Measurements from ENCODE around the gene DDX60.
"Not testable (repeated sequence)": the region's sequence is repeated elsewhere in the genome, so short reads cannot be mapped to it uniquely, and the experiment has no call there.

Gene DDX60

GRCh38 chr4:168319486-168320019 lies 1.0 kb upstream of the DDX60 start:
- H3K9me3 ChIP-seq: no peaks in the 10 kb centered on the region
- no peaks in the 10 kb centered on the region for H3K36me3 ChIP-seq (replicated peaks)
- no peak for DNase-seq (ENCODE audit: low spot score in 2 of 2)
- in situ Hi-C loops (cut with MboI; ENCODE audit: low sequenced_read_pairs): no loop called here
- no peaks in the 10 kb centered on the region for H3K27me3 ChIP-seq (ENCODE audit: low read depth)
- no peak overlapping the region for H3K4me3 ChIP-seq
- peaks cover 4% of the 10 kb centered on the region; the same call in 1 of the 2 replicates for H3K4me1 ChIP-seq

DNA sequence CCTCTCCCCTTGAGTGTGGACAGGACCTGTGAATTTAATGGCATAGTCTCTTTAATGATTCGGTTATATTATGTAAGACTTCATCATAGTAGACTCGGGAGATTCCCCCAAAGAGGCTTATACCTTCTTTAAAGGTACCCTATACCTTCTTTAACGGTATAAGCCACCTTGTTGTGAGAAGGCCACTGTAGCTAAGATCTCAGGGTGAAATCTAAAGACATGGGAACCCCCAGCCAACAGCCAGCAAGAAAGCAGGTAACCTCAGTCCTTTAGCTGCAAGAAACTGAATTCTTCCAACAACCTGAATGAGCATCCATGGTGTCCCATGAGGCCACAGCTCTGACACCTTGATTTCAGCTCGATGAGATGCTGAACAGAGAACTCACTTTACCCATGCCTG lies 931 bp downstream of the DDX60 start:
- no peak for DNase-seq (ENCODE audit: low spot score in 2 of 2)
- Histone ChIP-seq H3K36me3 (replicated peaks) (no peaks in the 10 kb centered on the region), H3K4me3 (no peak overlapping the region), H3K27me3 (ENCODE audit: low read depth) (no peaks in the 10 kb centered on the region), H3K9me3 (no peaks in the 10 kb centered on the region), H3K4me1 (peaks cover 4% of the 10 kb centered on the region; the same call in 1 of the 2 replicates)
- in situ Hi-C loops (cut with MboI; ENCODE audit: low sequenced_read_pairs): no loop called here

- no peak for DNase-seq (ENCODE audit: low spot score in 2 of 2)
- Histone ChIP-seq H3K9me3 (no peaks in the 10 kb centered on the region), H3K4me1 (no peaks in the 10 kb centered on the region), H3K36me3 (replicated peaks) (no peaks in the 10 kb centered on the region), H3K27me3 (ENCODE audit: low read depth) (no peaks in the 10 kb centered on the region), H3K4me3 (no peak overlapping the region)
- in situ Hi-C loops (cut with MboI; ENCODE audit: low sequenced_read_pairs): no loop called here
Measured at GRCh38 chr4:168309781-168310180, 8.8 kb downstream of the DDX60 start.

DNA sequence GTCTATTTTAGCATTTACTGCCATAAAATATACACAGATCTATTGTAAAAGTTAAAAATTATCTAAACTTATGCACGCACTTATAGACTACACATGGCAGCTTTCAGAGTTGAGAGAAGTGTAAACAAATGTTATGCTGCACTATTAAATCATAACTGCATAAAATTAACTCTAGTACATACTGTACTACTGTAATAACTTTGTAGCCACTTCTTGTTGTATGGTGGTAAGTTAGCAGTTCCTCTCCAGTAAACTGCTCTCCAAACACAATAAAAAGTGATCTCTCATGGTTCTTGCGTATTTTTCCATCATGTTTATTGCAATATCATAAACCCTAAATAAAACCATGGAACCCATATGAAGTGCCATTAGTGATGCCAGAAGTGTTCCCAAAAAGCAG lies 9.6 kb downstream of the DDX60 start:
- Histone ChIP-seq H3K36me3 (replicated peaks) (no peaks in the 10 kb centered on the region), H3K27me3 (ENCODE audit: low read depth) (no peaks in the 10 kb centered on the region), H3K4me3 (no peak overlapping the region), H3K4me1 (no peaks in the 10 kb centered on the region), H3K9me3 (no peaks in the 10 kb centered on the region)
- no peak for DNase-seq (ENCODE audit: low spot score in 2 of 2)
- in situ Hi-C loops (cut with MboI; ENCODE audit: low sequenced_read_pairs): no loop called here

GRCh38 chr4:168306476-168306875 lies 12.1 kb downstream of the DDX60 start:
- H3K27me3 ChIP-seq (ENCODE audit: low read depth): no peaks in the 10 kb centered on the region
- H3K4me3 ChIP-seq: no peak overlapping the region
- H3K9me3 ChIP-seq: no peaks in the 10 kb centered on the region
- no peaks in the 10 kb centered on the region for H3K4me1 ChIP-seq
- in situ Hi-C loops (cut with MboI; ENCODE audit: low sequenced_read_pairs): no loop called here
- no peak for DNase-seq (ENCODE audit: low spot score in 2 of 2)
- no peaks in the 10 kb centered on the region for H3K36me3 ChIP-seq (replicated peaks)

DNA sequence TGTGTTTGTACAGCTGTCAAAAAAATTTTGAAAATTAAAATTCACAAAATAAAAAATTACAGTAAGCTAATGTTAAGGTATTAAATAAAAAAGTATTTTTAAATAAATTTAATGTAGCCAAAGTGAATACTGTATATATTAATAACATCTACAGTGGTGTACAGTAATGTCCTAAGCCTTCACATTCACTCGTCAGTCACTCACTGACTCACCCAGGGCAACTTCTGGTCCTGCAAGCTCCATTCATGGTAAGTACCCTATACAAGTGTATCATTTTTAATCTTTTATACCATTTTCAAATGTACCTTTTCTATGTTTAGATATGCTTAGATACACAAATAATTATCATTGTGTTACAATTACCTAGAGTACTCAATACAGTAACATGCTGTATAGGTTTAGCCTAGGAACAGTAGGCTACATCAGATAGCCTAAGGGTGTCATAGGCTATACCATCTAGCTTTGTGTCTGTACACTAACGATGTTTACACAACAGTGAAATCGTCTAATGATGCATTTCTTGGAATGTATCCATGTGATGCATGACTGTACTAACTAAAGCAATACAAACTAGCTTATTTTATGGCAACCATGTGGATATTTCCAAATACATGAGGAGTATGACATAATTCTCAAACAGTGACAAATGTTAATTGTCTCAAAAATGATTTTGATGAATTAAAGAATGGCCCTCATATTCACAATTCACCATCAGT lies 13.7 kb downstream of the DDX60 start:
- Histone ChIP-seq H3K36me3 (replicated peaks) (no peaks in the 10 kb centered on the region), H3K4me1 (no peaks in the 10 kb centered on the region), H3K4me3 (no peak overlapping the region), H3K27me3 (ENCODE audit: low read depth) (no peaks in the 10 kb centered on the region), H3K9me3 (no peaks in the 10 kb centered on the region)
- no peak for DNase-seq (ENCODE audit: low spot score in 2 of 2)
- in situ Hi-C loops (cut with MboI; ENCODE audit: low sequenced_read_pairs): no loop called here

DNA sequence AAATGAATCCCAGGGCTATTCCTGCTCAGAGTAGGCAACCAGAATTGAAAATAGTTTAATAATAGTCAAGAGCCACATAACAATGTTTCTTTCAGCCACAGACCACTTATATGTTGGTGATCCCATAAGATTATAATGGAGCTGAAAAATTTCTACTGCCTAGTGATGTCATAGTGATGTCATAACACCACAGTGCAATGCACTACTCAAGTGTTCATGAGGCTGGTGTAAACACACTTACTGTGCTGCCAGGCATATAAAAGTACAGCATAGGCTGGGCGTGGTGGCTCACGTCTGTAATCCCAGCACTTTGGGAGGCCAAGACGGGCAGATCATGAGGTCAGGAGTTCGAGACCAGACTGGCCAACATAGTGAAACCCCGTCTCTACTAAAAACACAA lies 15.1 kb downstream of the DDX60 start:
- H3K4me3 ChIP-seq; H3K36me3 ChIP-seq (replicated peaks); H3K27me3 ChIP-seq (ENCODE audit: low read depth); H3K4me1 ChIP-seq; H3K9me3 ChIP-seq; DNase-seq (ENCODE audit: low spot score in 2 of 2); in situ Hi-C loops (cut with MboI; ENCODE audit: low sequenced_read_pairs): not testable (repeated sequence)

- in situ Hi-C loops (cut with MboI; ENCODE audit: low sequenced_read_pairs): no loop called here
- no peaks in the 10 kb centered on the region for H3K36me3 ChIP-seq (replicated peaks)
- H3K27me3 ChIP-seq (ENCODE audit: low read depth): no peaks in the 10 kb centered on the region
- H3K4me1 ChIP-seq: no peaks in the 10 kb centered on the region
- H3K4me3 ChIP-seq: no peak overlapping the region
- no peak for DNase-seq (ENCODE audit: low spot score in 2 of 2)
- no peaks in the 10 kb centered on the region for H3K9me3 ChIP-seq
Measured at GRCh38 chr4:168293386-168293975, 25.1 kb downstream of the DDX60 start.

DNA sequence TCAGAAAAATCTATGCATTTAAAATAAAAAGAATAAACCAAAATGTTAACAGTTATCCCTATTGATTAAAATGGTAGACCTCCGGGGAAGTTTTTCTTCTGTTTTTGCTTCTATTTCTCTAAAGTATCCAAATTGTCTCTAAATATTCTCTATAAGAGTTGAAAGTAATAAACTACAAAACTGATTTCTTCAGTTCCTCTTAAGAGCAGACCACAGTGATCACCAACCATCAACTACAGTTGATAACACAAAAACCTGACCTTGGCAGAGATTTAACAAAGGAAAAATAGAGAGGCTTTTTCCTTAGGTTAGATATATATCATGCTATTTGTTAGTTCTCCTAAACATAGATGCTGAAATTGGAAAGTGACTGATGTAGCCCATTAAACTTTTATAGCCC lies 27.3 kb downstream of the DDX60 start:
- H3K36me3 ChIP-seq (replicated peaks): no peaks in the 10 kb centered on the region
- H3K4me1 ChIP-seq: no peaks in the 10 kb centered on the region
- no peaks in the 10 kb centered on the region for H3K27me3 ChIP-seq (ENCODE audit: low read depth)
- in situ Hi-C loops (cut with MboI; ENCODE audit: low sequenced_read_pairs): no loop called here
- H3K9me3 ChIP-seq: no peaks in the 10 kb centered on the region
- no peak for DNase-seq (ENCODE audit: low spot score in 2 of 2)
- no peak overlapping the region for H3K4me3 ChIP-seq

- in situ Hi-C loops (cut with MboI; ENCODE audit: low sequenced_read_pairs); H3K36me3 ChIP-seq (replicated peaks); H3K27me3 ChIP-seq (ENCODE audit: low read depth); H3K4me3 ChIP-seq; DNase-seq (ENCODE audit: low spot score in 2 of 2); H3K4me1 ChIP-seq; H3K9me3 ChIP-seq: not testable (repeated sequence)
Measured at GRCh38 chr4:168285850-168286249, 32.7 kb downstream of the DDX60 start.

DNA sequence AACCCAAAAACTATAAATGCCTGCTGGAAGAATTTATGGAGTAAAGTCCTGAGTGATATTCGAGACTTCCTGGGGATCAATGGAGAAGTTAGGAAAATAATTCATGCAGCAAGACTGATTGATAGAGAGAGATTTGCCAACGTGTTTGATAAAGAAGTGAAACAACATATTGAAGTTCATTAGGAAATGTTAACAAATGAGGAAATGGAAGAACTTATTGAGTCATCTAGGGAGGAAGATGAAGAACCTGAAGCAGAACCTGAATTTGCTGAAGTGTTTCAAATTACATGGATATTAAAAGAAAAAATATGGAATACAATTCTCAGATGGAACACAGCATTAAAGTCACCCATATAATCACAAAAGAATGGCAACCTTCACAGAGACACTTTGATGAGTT lies 39.0 kb downstream of the DDX60 start:
- no peak overlapping the region for H3K4me3 ChIP-seq
- no peaks in the 10 kb centered on the region for H3K36me3 ChIP-seq (replicated peaks)
- DNase-seq (ENCODE audit: low spot score in 2 of 2): no peak
- H3K4me1 ChIP-seq: no peaks in the 10 kb centered on the region
- H3K27me3 ChIP-seq (ENCODE audit: low read depth): no peaks in the 10 kb centered on the region
- H3K9me3 ChIP-seq: no peaks in the 10 kb centered on the region
- in situ Hi-C loops (cut with MboI; ENCODE audit: low sequenced_read_pairs): no loop called here

DNA sequence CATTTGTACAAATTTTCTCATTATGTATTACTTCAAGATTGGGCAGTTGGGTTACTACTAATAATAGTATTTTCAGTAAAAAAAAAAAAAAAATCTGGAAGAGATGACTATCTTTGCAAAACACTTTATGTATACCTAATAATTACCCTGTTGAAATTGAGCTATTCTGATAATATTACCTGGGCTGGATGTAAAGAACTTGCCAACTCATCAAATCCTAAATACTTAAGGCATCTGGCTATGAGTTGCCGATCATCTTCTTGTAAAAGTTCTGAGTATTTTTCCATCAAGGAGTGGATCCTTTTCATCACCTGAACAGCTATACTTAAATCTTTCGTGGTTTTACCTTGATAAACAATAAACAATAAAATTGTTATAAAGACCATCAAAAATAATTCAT lies 42.7 kb downstream of the DDX60 start:
- no peak overlapping the region for H3K4me3 ChIP-seq
- in situ Hi-C loops (cut with MboI; ENCODE audit: low sequenced_read_pairs): no loop called here
- H3K36me3 ChIP-seq (replicated peaks): no peaks in the 10 kb centered on the region
- no peak for DNase-seq (ENCODE audit: low spot score in 2 of 2)
- no peaks in the 10 kb centered on the region for H3K4me1 ChIP-seq
- no peaks in the 10 kb centered on the region for H3K27me3 ChIP-seq (ENCODE audit: low read depth)
- no peaks in the 10 kb centered on the region for H3K9me3 ChIP-seq

DNA sequence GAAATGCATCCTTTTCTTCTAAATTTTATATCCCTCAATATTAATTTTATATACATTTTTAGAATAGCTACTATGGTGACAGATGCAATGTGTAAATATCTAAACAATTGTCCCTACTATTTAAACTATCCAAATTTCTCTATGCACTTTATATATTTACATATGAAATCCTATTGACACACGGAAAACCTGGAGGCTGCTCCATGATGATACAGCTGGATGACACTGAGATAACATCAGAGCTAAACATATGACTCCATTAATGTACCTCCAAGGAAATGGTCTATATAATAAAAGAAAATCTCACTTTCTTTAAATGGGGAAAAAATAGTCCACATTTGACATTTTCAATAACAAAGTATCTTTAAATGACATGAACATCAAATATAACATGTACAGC lies 43.7 kb downstream of the DDX60 start:
- DNase-seq (ENCODE audit: low spot score in 2 of 2): no peak
- H3K36me3 ChIP-seq (replicated peaks): no peaks in the 10 kb centered on the region
- no peaks in the 10 kb centered on the region for H3K27me3 ChIP-seq (ENCODE audit: low read depth)
- no peak overlapping the region for H3K4me3 ChIP-seq
- no peaks in the 10 kb centered on the region for H3K9me3 ChIP-seq
- in situ Hi-C loops (cut with MboI; ENCODE audit: low sequenced_read_pairs): no loop called here
- no peaks in the 10 kb centered on the region for H3K4me1 ChIP-seq

- no peak for DNase-seq (ENCODE audit: low spot score in 2 of 2)
- Histone ChIP-seq H3K27me3 (ENCODE audit: low read depth) (no peaks in the 10 kb centered on the region), H3K36me3 (replicated peaks) (no peaks in the 10 kb centered on the region), H3K4me3 (no peak overlapping the region), H3K4me1 (no peaks in the 10 kb centered on the region), H3K9me3 (no peaks in the 10 kb centered on the region)
- in situ Hi-C loops (cut with MboI; ENCODE audit: low sequenced_read_pairs): no loop called here
Measured at GRCh38 chr4:168273838-168274237, 44.7 kb downstream of the DDX60 start.
